Stimulated activated CD4-positive, alpha-beta T cell treated with anti-CD3 and anti-CD28 coated beads, Interleukin-15, amount 100 ng/mL, for 48 hours (primary cell): Measurements from ENCODE around the gene CYBRD1.
A peak's percentile ranks its signal among the peaks of the same experiment; 100 is the strongest.
"Not testable (repeated sequence)": the region's sequence is repeated elsewhere in the genome, so short reads cannot be mapped to it uniquely, and the experiment has no call there.

Source experiments
- DNase-seq, 2 donors: peaks; one replicate each; pipeline ENCODE4 v3.0.0-alpha.2; 2020; ENCODE audit warnings: low read depth in 2 of 2

The CYBRD1 gene

GRCh38 chr2:171522052-171522787 is at the start of gene CYBRD1:
TSS of gene CYBRD1 (plus strand) at chr2:171522474. CDS start at chr2:171522546, 72 bp downstream.
- peak in 1 of 2 donors; percentile 1 for DNase-seq

- no peak for DNase-seq
These were observed 46.3 kb upstream of the CYBRD1 start for GRCh38 chr2:171475979-171476378.

- DNase-seq = no peak
These were observed 43.9 kb upstream of the CYBRD1 start for GRCh38 chr2:171478345-171478744.

- no peak for DNase-seq
These were observed 43.0 kb upstream of the CYBRD1 start for GRCh38 chr2:171479154-171479814.

- no peak for DNase-seq
These were observed 41.4 kb upstream of the CYBRD1 start for GRCh38 chr2:171480908-171481307.

GRCh38 chr2:171482308-171482707 is 40.0 kb upstream of the CYBRD1 start:
- no peak for DNase-seq

- no peak for DNase-seq
These were observed 39.4 kb upstream of the CYBRD1 start for GRCh38 chr2:171482877-171483276.

GRCh38 chr2:171483793-171484192 is 38.5 kb upstream of the CYBRD1 start:
- no peak for DNase-seq

GRCh38 chr2:171485116-171485515 is 37.2 kb upstream of the CYBRD1 start:
- no peak for DNase-seq

- DNase-seq = no peak
These were observed 35.1 kb upstream of the CYBRD1 start for GRCh38 chr2:171487201-171487600.

- no peak for DNase-seq
These were observed 34.4 kb upstream of the CYBRD1 start for GRCh38 chr2:171487803-171488259.

- DNase-seq = no peak
These were observed 31.7 kb upstream of the CYBRD1 start for GRCh38 chr2:171490577-171490976.

GRCh38 chr2:171491292-171491691 is 31.0 kb upstream of the CYBRD1 start:
- DNase-seq = no peak

GRCh38 chr2:171492664-171493063 is 29.6 kb upstream of the CYBRD1 start:
- no peak for DNase-seq

GRCh38 chr2:171497664-171498063 is 24.6 kb upstream of the CYBRD1 start:
- DNase-seq = not testable (repeated sequence)

GRCh38 chr2:171505374-171505773 is 16.9 kb upstream of the CYBRD1 start:
- no peak for DNase-seq

- DNase-seq = no peak
These were observed 12.1 kb upstream of the CYBRD1 start for GRCh38 chr2:171509945-171510731.

- DNase-seq = no peak
These were observed 10.3 kb upstream of the CYBRD1 start for GRCh38 chr2:171512014-171512413.

GRCh38 chr2:171512683-171513195 is 9.5 kb upstream of the CYBRD1 start:
- DNase-seq = no peak

GRCh38 chr2:171513719-171514160 is 8.5 kb upstream of the CYBRD1 start:
- DNase-seq = no peak

- no peak for DNase-seq
These were observed 7.2 kb upstream of the CYBRD1 start for GRCh38 chr2:171514908-171515582.
